IPS-20b (cell line): Measurements from ENCODE around the gene LRRC3.
"Not testable (repeated sequence)": the region's sequence is repeated elsewhere in the genome, so short reads cannot be mapped to it uniquely, and the experiment has no call there.

Experiments used
- H3K27ac ChIP-seq: one replicate; pipeline ENCODE4 v1.5.1; 2013; ENCODE audit warnings: low read length
- H3K27me3 ChIP-seq: 2 replicates; pipeline ENCODE4 v1.6.1; 2013; ENCODE audit warnings: mild to moderate bottlenecking, low read length, inconsistent platforms; ENCODE audit not compliant: insufficient read depth
- H3K36me3 ChIP-seq: 2 replicates; pipeline ENCODE4 v1.6.1; 2013; ENCODE audit warnings: low read depth, mild to moderate bottlenecking, inconsistent platforms, low read length, moderate library complexity; ENCODE audit not compliant: insufficient read depth
- H3K4me1 ChIP-seq: 2 replicates; pipeline ENCODE4 v1.6.1; 2013; ENCODE audit warnings: mild to moderate bottlenecking, control low read depth, inconsistent platforms, low read length, moderate library complexity; ENCODE audit not compliant: insufficient read depth
- H3K4me3 ChIP-seq: 2 replicates; pipeline ENCODE4 v1.5.1; 2013; ENCODE audit warnings: mild to moderate bottlenecking, low read length, inconsistent platforms
- H3K9ac ChIP-seq: 2 replicates; pipeline ENCODE4 v1.6.1; 2013; ENCODE audit warnings: low read depth, mild to moderate bottlenecking, inconsistent platforms, low read length, moderate library complexity
- H3K9me3 ChIP-seq: 2 replicates; pipeline ENCODE4 v1.6.1; 2013; ENCODE audit warnings: mild to moderate bottlenecking, low read depth, low read length, inconsistent platforms; ENCODE audit not compliant: insufficient read depth

LRRC3 gene

DNA sequence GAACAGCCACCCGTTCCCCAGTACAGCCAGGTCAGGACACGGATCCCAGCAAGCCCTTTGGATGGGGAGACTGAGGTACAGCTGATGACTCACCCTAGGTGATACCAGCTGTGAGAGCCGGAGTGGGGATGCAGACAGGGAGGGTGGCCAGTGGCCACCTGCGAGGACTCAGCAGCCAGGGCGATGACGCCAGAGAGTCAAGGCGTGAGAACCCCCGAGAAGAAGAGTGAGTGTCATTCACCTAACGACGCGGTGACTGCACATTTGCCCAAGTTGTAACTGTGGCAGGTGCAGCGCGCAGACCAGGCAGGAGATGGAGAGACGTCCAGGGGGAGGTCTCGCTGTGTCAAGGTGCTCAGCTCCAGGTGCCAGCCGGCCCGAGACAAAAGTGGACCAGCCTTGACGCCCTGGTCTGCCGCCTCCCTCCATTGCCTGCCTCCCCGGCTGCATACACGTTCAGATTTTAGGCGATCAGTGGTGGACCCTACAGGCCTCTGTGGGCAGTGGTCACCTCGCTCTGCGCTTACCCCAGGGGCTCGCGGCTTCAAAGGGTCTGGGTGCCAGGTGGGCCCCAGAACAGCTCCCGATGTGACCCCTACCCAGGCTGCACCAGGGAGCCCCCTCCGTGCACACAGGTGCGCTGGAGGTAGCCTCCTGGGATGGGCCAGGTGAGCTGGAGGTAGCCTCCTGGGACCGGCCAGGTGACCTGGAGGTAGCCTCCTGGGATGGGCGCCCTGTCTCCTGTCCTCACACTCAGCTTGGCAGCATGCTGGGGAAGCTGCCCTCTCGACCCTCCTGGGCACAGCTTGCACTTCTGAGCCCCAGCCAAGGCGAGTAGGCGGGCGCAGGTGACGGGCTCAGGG, 11.9 kb downstream of the LRRC3 start:
- Histone ChIP-seq H3K9me3 (no peaks in the 10 kb centered on the region), H3K27me3 (no peaks in the 10 kb centered on the region), H3K4me3 (no peak overlapping the region), H3K4me1 (no peaks in the 10 kb centered on the region), H3K27ac (no peak overlapping the region), H3K36me3 (no peaks in the 10 kb centered on the region), H3K9ac (no peak overlapping the region)

DNA sequence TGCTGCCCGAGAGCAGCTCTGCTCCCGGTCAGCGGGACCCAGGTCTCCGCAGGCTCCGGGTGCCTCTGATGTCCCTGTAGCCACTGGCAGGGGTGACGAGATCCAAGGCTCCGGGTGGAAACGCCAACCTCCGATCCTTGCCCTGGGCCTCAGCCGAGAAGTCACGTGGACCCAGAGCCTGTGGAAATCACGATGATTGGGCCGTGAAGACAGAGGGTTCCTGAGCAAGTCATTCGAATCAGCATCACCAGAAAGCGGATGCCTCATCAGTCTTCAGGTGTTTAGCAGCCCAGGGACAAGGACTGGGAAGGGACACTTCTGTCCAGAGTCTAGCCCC, 12.5 kb downstream of the LRRC3 start:
- H3K27me3 ChIP-seq, result no peaks in the 10 kb centered on the region

DNA sequence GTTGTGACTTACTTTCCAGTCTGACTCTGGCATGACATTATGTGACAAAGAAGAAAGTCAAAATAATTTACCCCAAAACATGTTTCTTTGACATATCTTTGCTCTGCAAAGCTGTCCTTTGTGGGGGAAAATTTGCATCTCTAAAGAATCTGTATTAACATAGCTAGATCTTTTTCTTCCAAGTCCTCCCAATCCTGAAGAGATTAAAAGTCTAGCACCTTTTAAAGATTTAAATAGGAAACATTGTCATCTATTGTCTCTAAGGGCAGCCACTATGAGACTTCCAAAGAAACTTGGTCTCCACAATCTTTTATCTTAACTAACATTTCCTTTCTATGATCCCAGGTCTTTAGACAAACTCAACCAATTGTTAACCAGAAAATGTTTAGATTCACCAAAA, 16.0 kb downstream of the LRRC3 start:
- H3K4me1 ChIP-seq, result no peaks in the 10 kb centered on the region
- H3K36me3 ChIP-seq, result no peaks in the 10 kb centered on the region
- H3K9me3 ChIP-seq, result no peaks in the 10 kb centered on the region
- no peaks in the 10 kb centered on the region for H3K27me3 ChIP-seq
- H3K9ac ChIP-seq, result no peak overlapping the region
- no peak overlapping the region for H3K27ac ChIP-seq
- H3K4me3 ChIP-seq, result no peak overlapping the region

More for the DNA sequence above, 12.5 kb downstream of the LRRC3 start:
- Histone ChIP-seq H3K9ac (no peak overlapping the region), H3K9me3 (no peaks in the 10 kb centered on the region), H3K4me1 (no peaks in the 10 kb centered on the region), H3K27ac (no peak overlapping the region), H3K4me3 (no peak overlapping the region), H3K36me3 (no peaks in the 10 kb centered on the region)

DNA sequence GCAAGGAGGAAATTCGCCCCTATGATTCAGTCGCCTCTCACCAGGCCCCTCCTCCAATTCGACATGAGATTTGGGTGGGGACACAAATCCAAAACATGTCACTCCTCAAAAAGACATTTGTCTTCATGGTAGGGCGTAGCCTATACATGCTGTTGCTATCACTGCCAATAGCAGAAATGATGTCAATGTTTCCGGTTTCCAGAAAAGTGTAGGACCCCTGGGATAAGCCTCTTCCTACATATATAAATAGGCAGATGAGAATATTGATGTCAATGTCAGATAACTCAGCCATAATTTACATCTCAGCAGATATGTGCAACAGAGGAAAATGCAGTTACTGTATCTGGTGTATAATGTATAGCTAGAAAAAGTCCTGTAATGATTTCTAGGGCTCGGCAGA, 16.7 kb downstream of the LRRC3 start:
- no peaks in the 10 kb centered on the region for H3K36me3 ChIP-seq
- no peak overlapping the region for H3K9ac ChIP-seq
- H3K27me3 ChIP-seq, result no peaks in the 10 kb centered on the region
- H3K4me3 ChIP-seq, result no peak overlapping the region
- H3K27ac ChIP-seq, result no peak overlapping the region
- no peaks in the 10 kb centered on the region for H3K4me1 ChIP-seq
- H3K9me3 ChIP-seq, result no peaks in the 10 kb centered on the region

DNA sequence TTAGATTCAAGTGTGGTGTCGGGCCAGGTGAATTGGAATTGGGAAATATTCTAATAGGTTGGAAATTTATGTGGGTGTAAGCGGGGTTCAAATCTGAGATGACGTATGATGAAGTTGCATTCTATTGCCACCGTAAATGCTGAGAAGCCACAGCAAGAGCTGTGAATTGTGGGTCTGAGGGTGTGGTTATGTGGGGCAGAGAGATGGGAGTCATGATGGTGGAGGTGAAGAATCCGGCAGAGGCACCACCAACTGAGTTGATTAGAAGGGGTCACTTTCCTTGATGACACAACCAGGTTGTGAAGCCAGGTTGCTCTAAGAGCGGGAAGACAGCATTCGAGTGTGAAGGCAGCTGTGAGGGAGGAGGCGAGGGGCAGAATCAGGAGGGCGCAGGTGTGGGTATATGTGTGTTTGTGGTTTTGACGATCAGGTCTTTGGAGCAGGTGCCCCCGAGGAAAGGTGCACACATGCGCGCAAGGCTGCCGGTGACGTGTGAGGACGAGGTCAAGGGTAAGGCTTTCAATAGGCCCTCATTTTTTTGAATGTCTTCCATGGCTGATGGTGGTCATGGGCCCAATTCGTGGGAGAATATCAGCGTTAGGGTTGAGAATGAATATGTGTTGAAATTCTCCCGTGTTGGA, 18.7 kb downstream of the LRRC3 start:
- Histone ChIP-seq H3K4me3 (no peak overlapping the region), H3K27me3 (no peaks in the 10 kb centered on the region), H3K9ac (no peak overlapping the region), H3K9me3 (no peaks in the 10 kb centered on the region), H3K27ac (no peak overlapping the region), H3K4me1 (no peaks in the 10 kb centered on the region), H3K36me3 (no peaks in the 10 kb centered on the region)

DNA sequence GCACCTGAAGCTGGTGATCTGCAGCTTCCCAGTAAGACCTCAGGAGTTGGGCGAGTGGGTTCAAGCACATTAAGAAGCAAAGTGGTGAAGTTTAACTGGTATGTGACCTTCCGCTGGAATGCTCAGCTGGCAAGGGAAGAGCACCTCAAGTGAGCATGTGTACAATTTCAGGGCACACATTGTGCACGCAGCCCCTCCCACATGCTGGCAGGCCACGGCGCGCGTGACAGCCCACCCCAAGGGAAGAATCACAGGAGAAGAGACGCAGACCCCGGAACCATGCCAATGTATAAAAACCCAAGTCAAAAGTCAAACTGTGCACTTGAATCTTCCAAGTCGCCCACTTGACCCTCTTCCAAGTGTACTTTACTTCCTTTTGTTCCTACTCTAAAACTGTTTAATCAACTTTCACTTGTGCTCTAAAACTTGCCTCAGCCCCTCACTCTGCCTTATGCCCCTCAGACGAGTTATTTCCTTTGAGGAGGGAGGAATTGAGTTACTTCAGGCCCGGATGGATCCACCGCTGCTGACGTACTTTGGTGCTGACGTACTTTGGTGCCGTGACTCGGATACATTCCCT, 20.0 kb downstream of the LRRC3 start:
- H3K36me3 ChIP-seq, result no peaks in the 10 kb centered on the region
- no peak overlapping the region for H3K9ac ChIP-seq
- no peak overlapping the region for H3K4me3 ChIP-seq
- H3K27ac ChIP-seq, result no peak overlapping the region
- H3K4me1 ChIP-seq, result no peaks in the 10 kb centered on the region
- H3K27me3 ChIP-seq, result no peaks in the 10 kb centered on the region
- H3K9me3 ChIP-seq, result no peaks in the 10 kb centered on the region

DNA sequence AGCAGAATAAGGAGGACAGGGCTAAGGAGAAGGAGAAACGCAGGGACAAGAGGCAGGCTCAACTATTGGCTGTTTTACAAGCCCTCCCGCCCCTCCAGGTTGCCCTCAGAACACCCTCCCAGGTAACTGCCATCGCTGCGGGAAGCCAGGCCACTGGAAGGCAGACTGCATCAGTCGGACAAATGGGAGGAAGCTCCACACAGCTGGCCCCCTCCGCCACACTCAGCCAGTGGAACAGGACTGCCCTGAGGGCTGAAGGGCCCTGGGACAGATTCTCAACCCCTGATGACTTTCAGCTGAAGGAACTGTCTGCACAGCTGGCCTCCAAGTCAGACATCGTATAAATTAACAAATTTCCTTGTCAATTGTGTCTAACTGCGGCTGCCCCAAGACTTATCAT, 21.8 kb downstream of the LRRC3 start:
- Histone ChIP-seq H3K27me3 (no peaks in the 10 kb centered on the region), H3K4me1 (no peaks in the 10 kb centered on the region), H3K9me3 (no peaks in the 10 kb centered on the region), H3K9ac (no peak overlapping the region), H3K36me3 (no peaks in the 10 kb centered on the region), H3K27ac (no peak overlapping the region), H3K4me3 (no peak overlapping the region)

DNA sequence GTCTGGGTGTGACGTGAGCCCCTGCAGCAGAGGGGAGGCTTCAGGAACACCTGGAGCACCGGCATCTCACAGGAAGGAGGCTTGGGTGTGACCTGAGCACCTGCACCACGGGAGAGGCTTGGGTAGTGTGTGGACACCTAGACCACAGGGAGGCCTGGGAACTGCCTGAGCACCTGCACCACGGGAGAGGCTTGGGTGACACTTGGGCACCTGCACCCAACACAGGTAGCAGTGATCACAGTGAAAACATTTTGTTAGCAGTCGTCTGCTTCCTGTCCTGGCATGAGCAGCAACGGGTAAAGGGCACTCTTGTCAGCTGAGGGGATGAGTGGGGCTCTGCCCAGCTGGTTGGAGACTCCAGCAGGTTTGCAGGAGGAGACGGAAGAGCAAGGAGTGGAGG, 22.4 kb downstream of the LRRC3 start:
- Histone ChIP-seq H3K9ac (no peak overlapping the region), H3K4me3 (no peak overlapping the region), H3K36me3 (no peaks in the 10 kb centered on the region), H3K9me3 (no peaks in the 10 kb centered on the region), H3K27me3 (no peaks in the 10 kb centered on the region), H3K27ac (no peak overlapping the region), H3K4me1 (no peaks in the 10 kb centered on the region)

DNA sequence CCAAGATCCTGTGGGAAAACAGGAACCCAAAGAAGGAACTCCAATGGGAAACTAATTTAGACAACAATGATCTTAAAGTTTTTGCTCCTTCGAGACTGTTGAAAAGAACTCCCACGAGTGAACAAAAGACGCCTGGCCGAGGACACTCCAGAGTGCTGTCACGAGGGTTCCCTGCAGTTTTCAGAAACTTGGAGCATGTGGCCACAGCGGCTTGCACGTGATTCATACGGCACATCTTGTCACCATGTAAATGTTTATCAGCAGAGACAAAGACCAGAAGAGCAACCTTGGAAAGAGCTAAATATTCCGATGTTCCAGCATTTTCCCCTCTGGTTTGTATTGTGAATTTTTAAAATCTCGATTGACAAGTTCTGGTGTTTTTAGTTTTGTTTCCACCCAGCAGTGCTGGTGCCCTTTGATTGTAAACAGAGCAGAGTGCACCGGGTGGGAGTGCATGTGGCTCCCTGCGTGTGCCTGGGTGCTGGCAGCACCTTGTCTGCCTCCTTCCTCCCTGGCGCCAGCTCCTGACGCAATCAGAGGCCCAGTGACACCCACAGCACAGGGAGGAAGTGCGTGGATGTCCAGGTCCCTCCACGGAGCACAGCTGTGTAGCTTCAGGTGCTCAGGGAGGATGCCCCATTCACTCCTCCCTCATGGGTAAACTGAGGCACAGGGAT, 23.0 kb downstream of the LRRC3 start:
- no peaks in the 10 kb centered on the region for H3K9me3 ChIP-seq
- H3K9ac ChIP-seq, result no peak overlapping the region
- no peak overlapping the region for H3K27ac ChIP-seq
- no peaks in the 10 kb centered on the region for H3K4me1 ChIP-seq
- no peaks in the 10 kb centered on the region for H3K27me3 ChIP-seq
- H3K36me3 ChIP-seq, result no peaks in the 10 kb centered on the region
- H3K4me3 ChIP-seq, result no peak overlapping the region

DNA sequence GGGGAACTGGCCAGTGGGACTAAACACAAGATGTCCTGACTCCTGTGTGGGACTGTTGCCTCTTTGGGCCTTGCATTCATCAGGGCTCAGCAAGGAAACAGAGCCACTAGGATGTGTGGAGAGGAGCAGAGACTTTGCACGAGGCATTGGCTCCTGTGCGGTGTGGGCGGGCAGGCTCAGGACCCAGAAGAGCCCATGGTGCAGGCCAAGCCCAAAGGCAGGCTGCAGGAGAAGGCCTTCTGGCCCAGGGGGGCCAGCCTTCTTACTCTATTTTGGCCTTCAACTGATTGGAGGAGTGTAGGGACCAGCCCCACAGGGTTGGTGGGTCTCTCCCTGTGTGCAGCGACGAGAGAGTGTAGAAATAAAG, 23.5 kb downstream of the LRRC3 start:
- H3K9ac ChIP-seq, result no peak overlapping the region
- H3K9me3 ChIP-seq, result no peaks in the 10 kb centered on the region
- no peak overlapping the region for H3K27ac ChIP-seq
- H3K4me3 ChIP-seq, result no peak overlapping the region
- no peaks in the 10 kb centered on the region for H3K27me3 ChIP-seq
- H3K4me1 ChIP-seq, result no peaks in the 10 kb centered on the region
- H3K36me3 ChIP-seq, result no peaks in the 10 kb centered on the region

DNA sequence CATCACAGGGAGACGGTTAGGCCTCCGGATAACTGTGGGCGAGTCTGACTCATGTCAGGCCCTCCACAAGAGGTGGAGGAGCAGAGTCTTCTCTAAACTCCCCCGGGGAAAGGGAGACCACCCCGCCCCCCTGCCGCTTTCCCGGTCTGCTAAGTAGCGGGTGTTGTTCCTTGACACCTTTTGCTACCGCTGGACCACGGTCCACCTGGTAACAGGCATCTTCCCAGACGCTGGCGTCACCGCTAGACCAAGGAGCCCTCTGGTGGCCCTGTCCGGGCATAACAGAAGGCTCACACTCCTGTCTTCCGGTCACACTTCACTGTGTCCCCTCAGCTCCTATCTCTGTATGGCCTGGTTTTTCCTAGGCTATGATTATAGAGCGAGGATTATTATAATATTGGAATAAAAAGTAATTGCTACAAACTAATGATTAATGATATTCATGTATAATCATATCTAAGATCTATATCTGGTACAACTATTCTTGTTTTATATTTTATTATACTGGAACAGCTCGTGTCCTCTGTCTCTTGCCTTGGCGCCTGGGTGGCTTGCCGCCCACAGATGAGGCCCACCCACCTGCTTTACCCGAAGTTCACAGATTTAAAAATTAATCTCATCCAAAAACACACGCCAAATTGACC, 24.4 kb downstream of the LRRC3 start:
- not testable (repeated sequence) for H3K27ac ChIP-seq

More for the DNA sequence above, 24.4 kb downstream of the LRRC3 start:
- not testable (repeated sequence) for H3K9ac ChIP-seq, H3K9me3 ChIP-seq, H3K4me1 ChIP-seq, H3K4me3 ChIP-seq, H3K36me3 ChIP-seq, H3K27me3 ChIP-seq
